ENCODE results near the gene S100A7A. TPM values are rescaled to one million over a fixed set of nuclear protein-coding genes. Genes with fewer than 3 reads are reported as not detected.
A peak's percentile ranks its signal among the peaks of the same experiment; 100 is the strongest.

S100A7A gene
- total RNA-seq, 1 donor from 2014 or later, result not detected

DNA sequence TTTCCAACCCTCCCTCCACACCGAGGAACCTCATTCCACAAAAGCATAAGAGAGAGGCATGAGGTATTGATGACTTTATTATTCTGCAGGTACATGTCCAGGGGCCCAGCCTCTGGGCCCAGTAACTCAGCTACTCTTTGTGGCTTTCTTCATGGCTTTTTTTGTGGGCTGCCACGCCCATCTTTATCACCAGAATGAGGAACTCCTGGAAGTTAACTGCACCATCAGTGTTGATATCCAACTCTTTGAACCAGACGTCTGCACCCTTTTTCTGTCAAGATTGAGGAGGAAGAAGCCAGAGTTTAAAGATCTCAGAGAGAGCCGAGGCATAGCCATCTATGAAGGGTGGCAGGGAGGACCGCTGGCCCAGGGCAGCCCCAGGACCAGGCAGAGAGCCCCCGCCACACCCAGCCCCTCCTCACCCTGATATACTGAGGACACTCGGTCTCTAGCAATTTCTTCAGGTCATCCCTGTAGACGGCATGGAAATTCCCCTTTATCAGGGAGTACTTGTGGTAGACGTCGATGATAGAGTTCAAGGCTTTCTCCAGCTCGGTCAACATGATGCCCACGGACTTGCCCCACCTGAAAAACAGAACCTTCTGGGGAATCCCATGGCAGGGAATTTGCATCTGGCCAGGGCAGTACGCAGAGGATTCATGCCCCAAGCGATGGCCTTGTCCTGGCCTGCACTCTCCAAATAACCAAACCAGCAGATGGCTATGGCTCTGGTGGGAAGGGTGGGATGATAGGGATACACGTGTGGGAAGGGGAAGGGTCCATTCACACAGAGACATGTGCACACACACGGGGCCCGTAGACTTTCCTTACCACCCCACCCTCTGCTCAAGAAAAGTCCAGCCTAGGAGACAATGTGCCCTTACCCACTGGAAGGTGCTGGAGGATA, 26.1 kb upstream of the S100A7A start:
- no peak overlapping the region for H3K27ac ChIP-seq
- TF ChIP-seq, protein P1, sequence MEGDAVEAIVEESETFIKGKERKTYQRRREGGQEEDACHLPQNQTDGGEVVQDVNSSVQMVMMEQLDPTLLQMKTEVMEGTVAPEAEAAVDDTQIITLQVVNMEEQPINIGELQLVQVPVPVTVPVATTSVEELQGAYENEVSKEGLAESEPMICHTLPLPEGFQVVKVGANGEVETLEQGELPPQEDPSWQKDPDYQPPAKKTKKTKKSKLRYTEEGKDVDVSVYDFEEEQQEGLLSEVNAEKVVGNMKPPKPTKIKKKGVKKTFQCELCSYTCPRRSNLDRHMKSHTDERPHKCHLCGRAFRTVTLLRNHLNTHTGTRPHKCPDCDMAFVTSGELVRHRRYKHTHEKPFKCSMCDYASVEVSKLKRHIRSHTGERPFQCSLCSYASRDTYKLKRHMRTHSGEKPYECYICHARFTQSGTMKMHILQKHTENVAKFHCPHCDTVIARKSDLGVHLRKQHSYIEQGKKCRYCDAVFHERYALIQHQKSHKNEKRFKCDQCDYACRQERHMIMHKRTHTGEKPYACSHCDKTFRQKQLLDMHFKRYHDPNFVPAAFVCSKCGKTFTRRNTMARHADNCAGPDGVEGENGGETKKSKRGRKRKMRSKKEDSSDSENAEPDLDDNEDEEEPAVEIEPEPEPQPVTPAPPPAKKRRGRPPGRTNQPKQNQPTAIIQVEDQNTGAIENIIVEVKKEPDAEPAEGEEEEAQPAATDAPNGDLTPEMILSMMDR (IDR thresholded peaks at IDR 0.05), result no peak
- H3K4me3 ChIP-seq, result no peak overlapping the region
- intact Hi-C loops (cut with DNase I), result no loop called here
- no peak for DNase-seq (ENCODE audit: low spot score in 2 of 2)
- no peaks in the 10 kb centered on the region for H3K27me3 ChIP-seq
- no peaks in the 10 kb centered on the region for H3K9me3 ChIP-seq
- H3K36me3 ChIP-seq, result no peaks in the 10 kb centered on the region
- H3K4me1 ChIP-seq, result no peaks in the 10 kb centered on the region

DNA sequence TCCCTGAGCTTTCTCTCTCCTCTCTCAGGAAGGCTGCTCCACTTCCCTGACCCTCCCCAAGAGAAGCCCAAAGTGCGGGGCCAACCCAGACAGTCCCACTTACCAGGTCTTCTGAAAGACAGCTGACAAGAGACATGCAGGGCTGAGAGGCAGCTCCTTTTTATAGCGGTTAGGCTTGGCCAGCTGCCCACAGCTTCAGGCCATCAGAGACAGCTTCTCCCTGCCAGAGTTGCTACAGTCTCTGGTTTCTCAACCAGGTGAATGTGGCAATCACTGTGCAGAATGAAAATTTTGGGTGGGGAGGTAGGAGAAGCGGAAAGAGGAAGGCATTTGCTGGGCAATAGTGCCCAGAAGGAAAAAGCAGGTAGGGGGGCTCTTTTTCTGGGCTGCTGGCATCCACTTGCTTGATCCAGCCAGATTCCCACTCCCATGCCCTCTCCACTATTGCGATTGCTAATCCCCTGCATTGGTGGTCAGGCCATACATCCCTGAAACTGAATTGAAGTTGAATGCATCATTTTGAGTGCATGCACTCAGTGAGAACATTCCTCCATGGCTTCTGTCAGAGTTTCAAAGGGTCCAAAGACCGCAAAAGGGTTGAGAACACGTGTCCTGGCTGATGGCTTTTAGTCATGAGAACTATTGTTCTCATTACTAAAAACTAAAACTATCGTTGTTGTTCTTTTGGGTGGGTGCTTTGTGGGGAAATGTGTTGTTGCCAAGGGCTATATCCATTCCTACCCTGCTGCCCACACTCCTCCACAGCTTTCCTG, 25.2 kb upstream of the S100A7A start, which contains the start of gene S100A8:
S100A8 (minus strand) TSS at position 136 of the 773 bp plus-strand sequence. CDS start 538 bp downstream, outside the sequence.
- Histone ChIP-seq H3K27ac (no peak within 1 kb of the TSS), H3K27me3 (no peaks in the 10 kb centered on the region), H3K4me1 (no peaks in the 10 kb centered on the region), H3K36me3 (no peaks in the 10 kb centered on the region), H3K9me3 (no peaks in the 10 kb centered on the region), H3K4me3 (no peak within 1 kb of the TSS)
- TF ChIP-seq, protein P1 (IDR thresholded peaks at IDR 0.05), result no peak
- intact Hi-C loops (cut with DNase I), result no loop called here
- peak in 1 of 2 donors; percentile 74 for DNase-seq (ENCODE audit: low spot score in 2 of 2)

DNA sequence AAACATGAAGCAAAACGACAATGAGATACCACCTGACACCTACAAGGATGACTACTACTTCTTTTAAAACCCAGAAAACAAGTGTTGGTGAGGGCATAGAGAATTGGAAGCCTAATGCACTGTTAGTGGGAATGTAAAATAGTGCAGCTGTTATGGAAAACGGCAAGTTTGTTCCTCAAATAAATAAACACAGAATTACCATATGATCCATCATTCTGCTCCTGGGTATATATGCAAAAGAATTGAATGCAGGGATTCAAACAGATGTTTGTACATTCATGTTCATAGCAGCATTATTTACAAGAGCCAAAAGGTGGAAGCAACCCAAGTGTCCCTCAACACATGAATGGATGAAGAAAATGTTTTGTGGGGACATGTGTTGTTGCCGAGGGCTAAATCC, 24.1 kb upstream of the S100A7A start:
- intact Hi-C loops (cut with DNase I), result no loop called here
- no peak for DNase-seq (ENCODE audit: low spot score in 2 of 2)
- no peaks in the 10 kb centered on the region for H3K36me3 ChIP-seq
- H3K27ac ChIP-seq, result no peak overlapping the region
- H3K4me1 ChIP-seq, result no peaks in the 10 kb centered on the region
- H3K9me3 ChIP-seq, result no peaks in the 10 kb centered on the region
- TF ChIP-seq, protein P1 (IDR thresholded peaks at IDR 0.05), result no peak
- no peak overlapping the region for H3K4me3 ChIP-seq
- H3K27me3 ChIP-seq, result no peaks in the 10 kb centered on the region

DNA sequence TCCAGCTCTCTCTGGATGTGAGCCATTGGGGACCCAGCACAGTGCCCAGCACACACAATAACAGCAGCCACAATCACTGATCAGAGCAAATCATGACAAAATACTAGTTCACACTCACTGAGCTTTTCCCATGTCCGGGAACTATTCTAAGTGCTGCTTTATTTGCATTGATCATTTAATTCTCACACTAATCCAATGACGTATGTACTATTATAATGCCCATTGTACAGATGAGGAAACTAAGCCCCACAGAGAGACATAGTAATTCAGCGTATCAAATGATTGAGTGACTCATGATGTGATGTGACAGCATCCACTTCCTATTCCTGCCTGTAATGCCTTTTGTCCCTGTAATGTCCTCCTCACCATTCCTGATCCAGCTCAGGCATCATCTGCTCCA, 23.5 kb upstream of the S100A7A start:
- H3K27ac ChIP-seq, result no peak overlapping the region
- TF ChIP-seq, protein P1 (IDR thresholded peaks at IDR 0.05), result no peak
- H3K4me3 ChIP-seq, result no peak overlapping the region
- H3K9me3 ChIP-seq, result no peaks in the 10 kb centered on the region
- no peaks in the 10 kb centered on the region for H3K4me1 ChIP-seq
- intact Hi-C loops (cut with DNase I), result no loop called here
- DNase-seq (ENCODE audit: low spot score in 2 of 2), result no peak
- no peaks in the 10 kb centered on the region for H3K27me3 ChIP-seq
- no peaks in the 10 kb centered on the region for H3K36me3 ChIP-seq

DNA sequence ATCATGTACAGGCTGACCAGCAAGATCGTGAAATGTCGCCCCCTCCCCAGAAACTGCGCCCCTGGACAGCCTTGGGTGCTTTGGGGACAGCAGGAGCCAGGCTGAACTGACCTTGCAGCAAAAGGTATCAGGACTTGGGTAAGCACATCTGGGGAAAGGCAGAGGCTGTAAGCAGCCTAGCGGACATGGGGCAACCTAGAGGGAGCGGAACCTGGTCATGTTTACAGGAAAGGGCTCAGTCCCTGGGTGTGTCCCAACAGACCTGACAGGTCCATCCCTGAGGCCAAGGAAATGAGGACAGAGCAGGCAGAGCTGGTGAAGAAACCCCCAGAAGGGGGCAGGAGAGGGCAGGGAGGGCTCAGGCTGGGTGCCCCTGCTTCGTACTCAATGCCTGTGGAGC, 22.4 kb upstream of the S100A7A start:
- TF ChIP-seq, protein P1 (IDR thresholded peaks at IDR 0.05), result no peak
- Histone ChIP-seq H3K9me3 (no peaks in the 10 kb centered on the region), H3K36me3 (no peaks in the 10 kb centered on the region), H3K27ac (no peak overlapping the region), H3K4me1 (no peaks in the 10 kb centered on the region), H3K27me3 (no peaks in the 10 kb centered on the region), H3K4me3 (no peak overlapping the region)
- intact Hi-C loops (cut with DNase I), result no loop called here
- no peak for DNase-seq (ENCODE audit: low spot score in 2 of 2)

All from ascending aorta (tissue), 2 donors.